T-helper 1 cell treated with Interleukin-12 subunit alpha and Interleukin-12 subunit beta and Interleukin-4 antibody, amounts not matched to agents 30 μg/mL and 1 μg/mL, for 36 hours (primary cell): ENCODE results near the gene SLC2A4RG.
A peak's percentile ranks its signal among the peaks of the same experiment; 100 is the strongest.

ENCODE experiments used
- H3K27ac Mint-ChIP-seq: one replicate; pipeline ENCODE4 v1.8.0; 2021; ENCODE audit warnings: mild to moderate bottlenecking, mixed read lengths
- H3K27me3 Mint-ChIP-seq: one replicate; pipeline ENCODE4 v1.8.0; 2021; ENCODE audit warnings: low read depth, mixed read lengths
- H3K36me3 Mint-ChIP-seq: one replicate; pipeline ENCODE4 v1.8.0; 2021; ENCODE audit warnings: low read depth, mixed read lengths
- H3K4me1 Mint-ChIP-seq: one replicate; pipeline ENCODE4 v1.8.0; 2021; ENCODE audit warnings: low read depth, mixed read lengths
- H3K4me3 Mint-ChIP-seq: one replicate; pipeline ENCODE4 v1.8.0; 2021; ENCODE audit warnings: mild to moderate bottlenecking, moderate library complexity, mixed read lengths
- H3K9me3 Mint-ChIP-seq: one replicate; pipeline ENCODE4 v1.8.0; 2021; ENCODE audit warnings: mixed read lengths

The SLC2A4RG gene

DNA sequence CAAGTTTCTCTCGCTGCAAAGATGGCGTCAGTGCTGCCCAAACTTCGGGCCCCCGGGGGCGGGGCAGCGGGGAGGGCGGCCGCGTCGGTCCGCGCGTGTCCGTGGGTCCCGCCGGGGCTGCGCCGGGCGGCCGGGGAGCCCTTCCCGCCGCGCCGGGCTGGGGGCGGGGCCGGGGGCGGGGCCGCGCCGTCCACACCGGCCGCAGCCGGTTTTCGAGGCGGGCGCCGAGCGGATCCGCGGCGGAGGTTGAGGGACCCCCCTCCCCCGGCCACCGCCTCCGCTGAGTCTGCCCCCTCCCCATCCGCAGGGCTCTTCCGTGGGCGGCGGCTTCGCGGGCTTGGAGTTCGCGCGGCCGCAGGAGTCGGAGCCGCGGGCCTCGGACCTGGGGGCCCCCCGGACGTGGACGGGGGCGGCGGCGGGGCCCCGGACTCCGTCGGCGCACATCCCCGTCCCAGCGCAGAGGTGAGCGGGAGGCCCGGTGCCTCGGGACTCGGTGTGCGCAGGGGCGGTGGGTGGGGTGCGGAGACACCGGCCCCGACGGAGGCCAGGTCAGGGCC is 572 bp downstream of the SLC2A4RG start:
- H3K4me1 Mint-ChIP-seq = peaks cover 9% of the 10 kb centered on the region
- peak overlapping the region; percentile 21 for H3K4me3 Mint-ChIP-seq
- no peaks in the 10 kb centered on the region for H3K27me3 Mint-ChIP-seq
- no peaks in the 10 kb centered on the region for H3K9me3 Mint-ChIP-seq
- no peak overlapping the region for H3K27ac Mint-ChIP-seq
- H3K36me3 Mint-ChIP-seq = no peaks in the 10 kb centered on the region

- Mint-ChIP-seq H3K27ac (no peak overlapping the region), H3K36me3 (no peaks in the 10 kb centered on the region), H3K4me1 (peaks cover 9% of the 10 kb centered on the region), H3K4me3 (peak overlapping the region; percentile 21), H3K27me3 (no peaks in the 10 kb centered on the region), H3K9me3 (no peaks in the 10 kb centered on the region)
Observed at GRCh38 chr20:63740627-63741353, 1.2 kb downstream of the SLC2A4RG start.

- peak overlapping the region; percentile 40 for H3K4me3 Mint-ChIP-seq
- no peak overlapping the region for H3K27ac Mint-ChIP-seq
- H3K36me3 Mint-ChIP-seq = no peaks in the 10 kb centered on the region
- no peaks in the 10 kb centered on the region for H3K27me3 Mint-ChIP-seq
- H3K4me1 Mint-ChIP-seq = peaks cover 4% of the 10 kb centered on the region
- no peaks in the 10 kb centered on the region for H3K9me3 Mint-ChIP-seq
Observed at GRCh38 chr20:63741354-63741675, 1.7 kb downstream of the SLC2A4RG start.

DNA sequence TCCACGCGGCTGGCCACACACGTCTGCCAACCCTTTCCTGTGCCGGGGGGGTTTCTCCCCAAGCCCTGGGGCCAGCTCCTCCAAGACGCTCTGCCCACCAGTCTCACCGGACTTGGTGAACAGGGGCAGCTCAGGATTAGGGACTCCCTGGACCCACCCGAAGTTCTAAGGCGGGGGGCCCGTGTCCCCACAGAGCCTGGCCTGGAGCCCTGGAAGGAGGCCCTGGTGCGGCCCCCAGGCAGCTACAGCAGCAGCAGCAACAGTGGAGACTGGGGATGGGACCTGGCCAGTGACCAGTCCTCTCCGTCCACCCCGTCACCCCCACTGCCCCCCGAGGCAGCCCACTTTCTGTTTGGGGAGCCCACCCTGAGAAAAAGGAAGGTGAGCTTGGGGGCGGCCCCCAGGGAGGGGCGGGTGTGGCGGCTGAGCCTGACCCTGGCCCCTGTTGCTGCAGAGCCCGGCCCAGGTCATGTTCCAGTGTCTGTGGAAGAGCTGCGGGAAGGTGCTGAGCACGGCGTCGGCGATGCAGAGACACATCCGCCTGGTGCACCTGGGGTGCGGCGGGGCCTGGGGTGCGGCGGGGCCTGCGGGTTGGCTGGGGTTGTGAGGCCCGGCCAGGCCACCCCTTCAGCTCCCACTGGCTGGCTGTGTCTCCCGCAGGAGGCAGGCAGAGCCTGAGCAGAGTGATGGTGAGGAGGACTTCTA is 2.3 kb downstream of the SLC2A4RG start:
- H3K36me3 Mint-ChIP-seq = no peaks in the 10 kb centered on the region
- H3K4me3 Mint-ChIP-seq = no peak overlapping the region
- no peak overlapping the region for H3K27ac Mint-ChIP-seq
- no peaks in the 10 kb centered on the region for H3K4me1 Mint-ChIP-seq
- no peaks in the 10 kb centered on the region for H3K9me3 Mint-ChIP-seq
- no peaks in the 10 kb centered on the region for H3K27me3 Mint-ChIP-seq

- Mint-ChIP-seq H3K36me3 (no peaks in the 10 kb centered on the region), H3K4me3 (no peak overlapping the region), H3K4me1 (no peaks in the 10 kb centered on the region), H3K9me3 (no peaks in the 10 kb centered on the region), H3K27me3 (no peaks in the 10 kb centered on the region), H3K27ac (no peak overlapping the region)
Observed at GRCh38 chr20:63742381-63743024, 2.9 kb downstream of the SLC2A4RG start.

DNA sequence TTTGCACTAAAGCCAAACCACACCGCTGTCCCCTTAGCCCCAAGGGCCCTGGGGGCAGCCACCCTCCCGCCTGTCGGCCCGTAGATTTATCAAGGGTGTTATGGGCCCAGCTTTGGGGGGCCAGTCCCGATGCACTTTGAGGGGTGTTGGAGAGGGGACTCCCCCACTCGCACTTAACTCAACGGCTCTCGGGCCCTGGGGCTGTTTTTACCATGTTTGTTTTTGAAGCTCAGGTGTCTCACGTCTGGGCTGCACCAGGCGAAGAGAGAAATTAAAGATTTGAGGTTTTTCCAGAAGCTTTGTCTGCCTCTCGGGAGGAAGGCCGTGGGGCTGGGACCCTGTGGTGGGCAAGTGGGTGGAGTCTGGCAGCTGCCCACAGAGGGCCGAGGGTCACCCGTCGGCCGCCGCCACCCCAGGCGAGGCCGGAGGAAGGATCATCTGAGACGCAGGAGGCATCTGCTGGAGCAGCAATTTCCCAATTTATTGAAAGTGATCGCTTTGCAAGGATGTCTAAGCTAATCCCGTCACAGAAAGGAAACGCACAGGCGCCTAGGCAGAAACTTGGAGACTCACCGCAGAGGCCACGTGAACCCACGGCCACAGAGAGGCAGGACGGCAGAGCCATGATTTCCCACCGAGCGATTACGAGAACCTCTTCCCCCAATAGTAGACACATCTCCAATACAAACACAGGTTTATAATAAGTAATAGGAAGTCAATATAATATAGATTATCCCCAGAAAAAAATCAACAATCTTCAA is 3.8 kb downstream of the SLC2A4RG start:
- Mint-ChIP-seq H3K9me3 (no peaks in the 10 kb centered on the region), H3K36me3 (no peaks in the 10 kb centered on the region), H3K27ac (no peak overlapping the region), H3K27me3 (no peaks in the 10 kb centered on the region), H3K4me1 (no peaks in the 10 kb centered on the region), H3K4me3 (no peak overlapping the region)

- no peaks in the 10 kb centered on the region for H3K9me3 Mint-ChIP-seq
- H3K36me3 Mint-ChIP-seq = no peaks in the 10 kb centered on the region
- no peaks in the 10 kb centered on the region for H3K4me1 Mint-ChIP-seq
- H3K4me3 Mint-ChIP-seq = no peak overlapping the region
- no peaks in the 10 kb centered on the region for H3K27me3 Mint-ChIP-seq
- H3K27ac Mint-ChIP-seq = no peak overlapping the region
Observed at GRCh38 chr20:63744158-63744557, 4.6 kb downstream of the SLC2A4RG start.

DNA sequence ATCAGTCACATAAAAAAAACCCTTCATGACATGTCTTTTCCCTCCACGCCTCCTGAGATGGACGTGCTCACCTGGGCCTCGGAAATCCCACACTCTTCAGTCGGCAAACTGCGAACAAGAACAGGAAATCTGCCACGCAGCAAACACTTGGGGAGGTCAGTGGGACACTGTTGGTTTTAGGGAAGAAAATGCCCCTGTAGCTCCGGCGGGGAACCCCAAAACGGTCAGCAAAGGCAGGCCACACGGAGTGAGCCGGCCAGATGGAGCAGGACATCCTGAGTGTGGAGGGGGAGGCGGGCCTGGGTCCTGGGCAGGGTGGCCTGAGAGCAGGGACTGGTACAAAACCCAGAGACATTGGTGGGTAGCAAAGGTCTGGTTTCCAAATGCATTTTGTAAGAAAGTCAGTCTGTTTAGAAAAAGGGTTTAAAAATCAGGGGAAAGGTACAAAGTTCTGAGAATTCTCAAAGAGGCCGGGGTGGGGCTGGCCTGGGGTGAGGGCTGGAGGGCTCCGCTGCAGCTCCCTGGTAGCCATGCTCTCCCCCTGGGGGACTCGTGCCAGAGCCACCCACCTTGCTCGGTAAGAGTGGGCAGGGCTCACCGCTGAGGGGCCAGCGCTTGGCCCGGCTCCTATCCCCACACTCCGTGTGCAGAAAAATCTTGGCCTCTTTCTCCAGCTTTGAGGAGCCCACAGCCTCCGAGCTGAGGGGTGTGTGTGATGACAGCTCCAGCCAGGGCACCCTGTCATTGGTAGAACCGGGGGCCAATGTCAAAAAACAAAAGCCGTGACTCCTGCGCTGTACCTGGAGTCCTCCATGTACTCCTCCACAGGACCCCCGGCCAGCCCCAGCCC is 5.2 kb downstream of the SLC2A4RG start:
- no peaks in the 10 kb centered on the region for H3K9me3 Mint-ChIP-seq
- H3K27ac Mint-ChIP-seq = no peak overlapping the region
- no peak overlapping the region for H3K4me3 Mint-ChIP-seq
- H3K4me1 Mint-ChIP-seq = peaks cover 2% of the 10 kb centered on the region
- H3K36me3 Mint-ChIP-seq = no peaks in the 10 kb centered on the region
- H3K27me3 Mint-ChIP-seq = no peaks in the 10 kb centered on the region

GRCh38 chr20:63745424-63745805 is 5.8 kb downstream of the SLC2A4RG start:
- Mint-ChIP-seq H3K27me3 (no peaks in the 10 kb centered on the region), H3K27ac (no peak overlapping the region), H3K9me3 (no peaks in the 10 kb centered on the region), H3K4me1 (peaks cover 2% of the 10 kb centered on the region), H3K4me3 (no peak overlapping the region), H3K36me3 (no peaks in the 10 kb centered on the region)

DNA sequence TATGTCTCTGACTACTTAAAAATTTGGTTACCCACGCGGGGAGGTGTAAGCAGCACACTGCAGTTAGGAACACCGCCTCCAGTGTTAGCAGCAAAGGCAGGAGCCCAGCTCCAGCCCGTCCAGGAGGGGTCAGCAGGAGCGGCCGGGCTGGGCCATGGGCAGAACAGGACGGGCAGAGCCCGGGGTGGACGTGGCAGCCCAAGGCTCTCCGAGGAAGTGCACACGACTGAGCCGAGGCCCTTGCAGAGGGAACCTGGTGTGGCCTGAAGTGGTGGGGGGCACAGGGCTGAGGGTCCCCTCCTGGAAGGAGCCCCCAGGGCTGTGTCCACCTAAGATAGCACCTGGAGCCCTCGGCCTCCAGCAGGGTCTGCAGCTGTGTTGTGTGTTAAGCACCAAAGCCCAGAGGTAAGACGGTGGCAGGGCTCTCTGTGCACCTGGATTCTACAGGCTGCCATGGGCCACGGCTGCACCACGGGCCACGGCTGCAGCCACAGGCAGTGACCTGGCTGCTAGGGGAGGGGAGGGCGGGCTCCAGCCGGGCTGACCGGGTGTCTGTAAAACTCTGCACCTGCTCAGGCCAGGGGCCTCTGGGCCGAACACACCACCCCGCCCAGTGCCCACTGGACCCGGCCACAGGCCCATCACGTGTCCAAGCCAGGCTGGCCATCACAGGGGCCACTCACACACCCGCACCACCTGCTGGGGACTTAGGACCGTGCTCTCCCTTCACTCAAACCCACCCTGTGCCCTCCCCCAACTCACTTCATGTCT is 6.6 kb downstream of the SLC2A4RG start:
- peaks cover 6% of the 10 kb centered on the region for H3K4me1 Mint-ChIP-seq
- H3K27ac Mint-ChIP-seq = no peak overlapping the region
- H3K36me3 Mint-ChIP-seq = no peaks in the 10 kb centered on the region
- no peaks in the 10 kb centered on the region for H3K27me3 Mint-ChIP-seq
- H3K4me3 Mint-ChIP-seq = no peak overlapping the region
- no peaks in the 10 kb centered on the region for H3K9me3 Mint-ChIP-seq

DNA sequence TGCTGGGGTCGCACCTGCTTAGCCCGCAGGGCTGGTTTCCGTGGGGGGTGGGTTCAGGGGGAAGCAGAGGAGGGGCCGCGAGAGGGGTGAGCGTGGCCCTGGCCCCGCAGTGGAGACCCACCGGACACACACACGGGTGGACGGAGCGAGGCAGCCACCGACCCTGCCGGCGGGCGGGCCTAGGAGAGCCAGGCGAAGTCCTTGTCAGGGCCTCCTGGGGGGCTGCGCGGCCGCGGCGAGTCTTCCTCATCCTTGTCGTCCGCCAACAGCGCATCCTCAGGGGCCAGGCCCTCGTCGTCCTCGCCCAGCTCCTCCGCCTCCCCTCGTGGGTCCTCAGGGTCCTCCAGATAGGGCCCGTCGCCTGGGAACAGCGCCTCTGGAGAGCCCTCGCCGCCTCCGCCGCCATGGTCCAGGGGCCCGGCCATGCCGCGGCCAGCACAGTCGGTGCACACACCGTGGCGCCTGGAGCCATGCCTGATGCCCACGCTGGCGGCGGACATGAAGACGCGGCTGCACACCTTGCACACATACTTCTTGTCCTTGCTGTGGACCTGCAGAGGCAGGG is 7.3 kb downstream of the SLC2A4RG start:
- Mint-ChIP-seq H3K4me3 (no peak overlapping the region), H3K27ac (no peak overlapping the region), H3K36me3 (no peaks in the 10 kb centered on the region), H3K27me3 (no peaks in the 10 kb centered on the region), H3K4me1 (peaks cover 9% of the 10 kb centered on the region), H3K9me3 (no peaks in the 10 kb centered on the region)

DNA sequence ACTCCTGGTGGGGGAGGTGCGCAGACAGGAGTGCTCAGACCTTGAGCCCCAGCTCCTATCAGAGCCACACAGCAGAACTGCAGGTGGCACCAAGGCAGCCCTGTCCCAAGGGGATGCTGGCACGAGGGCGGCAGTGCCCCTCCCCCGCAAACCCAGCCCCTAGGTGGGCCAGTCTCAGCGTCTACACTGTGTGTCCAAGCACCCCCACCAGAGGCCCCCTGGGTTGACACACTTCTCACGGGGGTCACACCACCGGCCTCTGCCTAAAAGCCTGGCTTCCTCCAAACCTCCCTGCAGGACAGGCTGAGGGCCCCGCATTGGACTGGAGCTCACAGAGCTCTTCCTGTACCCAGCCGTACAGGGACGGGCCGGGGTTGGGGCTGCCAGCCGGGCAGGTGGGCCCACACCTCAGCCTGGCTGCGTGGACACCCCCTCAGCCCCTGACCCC is 8.1 kb downstream of the SLC2A4RG start:
- peaks cover 9% of the 10 kb centered on the region for H3K4me1 Mint-ChIP-seq
- H3K27me3 Mint-ChIP-seq = no peaks in the 10 kb centered on the region
- no peak overlapping the region for H3K27ac Mint-ChIP-seq
- no peaks in the 10 kb centered on the region for H3K9me3 Mint-ChIP-seq
- H3K4me3 Mint-ChIP-seq = no peak overlapping the region
- H3K36me3 Mint-ChIP-seq = no peaks in the 10 kb centered on the region
